HepG2 (cell line): ENCODE results near the gene HNRNPUL1. TPM values are rescaled to one million over a fixed set of nuclear protein-coding genes. Genes with fewer than 3 reads are reported as not detected.

ENCODE experiments used
- ATAC-seq: fragments of 200-7000 bp; cut with Tn5 transposase; 3 replicates; pipeline ENCODE4 v1.9.1; 2020; ENCODE audit warnings: mild to moderate bottlenecking, moderate library complexity
- Bru-seq: library from RNA; stranded (reverse); fragments of 400-500 nt; gene quantifications from one replicate; lab custom pipeline; 2021; lab: Mats Ljungman, UMichigan
- BruChase-seq, 2 experiments: library from RNA; stranded (reverse); fragments of 400-500 nt; gene quantifications; one replicate each; lab custom pipeline; 2021; lab: Mats Ljungman, UMichigan
- BruUV-seq: library from RNA; stranded (reverse); fragments of 400-500 nt; replicated peaks from 2 replicates; lab custom pipeline; 2021; lab: Mats Ljungman, UMichigan
- CTCF ChIA-PET: fragments of 300-600 bp; formaldehyde crosslinking; extraction: SDS; loops from one replicate; lab custom pipeline; 2021; ENCODE audit warnings: low total read pairs, inconsistent platforms, low intra/inter-chr PET ratio; lab: Yijun Ruan, JAX
- POLR2A ChIA-PET: fragments of 350-600 bp; sonication (Branson Sonifier 250); formaldehyde crosslinking; loops from one replicate; lab custom pipeline; 2020; ENCODE audit warnings: antibody characterized with exemption, inconsistent platforms; lab: Yijun Ruan, JAX
- DNase-seq: peaks from one replicate; pipeline ENCODE4 v3.0.0-alpha.2; 2015; ENCODE audit warnings: low spot score
- FAIRE-seq: peaks from 3 replicates; lab custom pipeline; 2011; peaks lifted over from hg19 to GRCh38; lab: Jason Lieb, UNC
- H2AFZ ChIP-seq: one replicate; pipeline ENCODE4 v1.6.1; 2011; ENCODE audit warnings: low read length, inconsistent platforms
- H3K27ac ChIP-seq: fragments of 300-600 bp; 3 replicates; pipeline ENCODE4 v1.8.0; 2011; ENCODE audit warnings: mixed run types, mild to moderate bottlenecking, mixed read lengths, low read length, inconsistent platforms; ENCODE audit not compliant: insufficient read depth; ENCODE audit errors: extremely low read length
- H3K27me3 ChIP-seq, 2 experiments: fragments of 200-600 bp in 1 of 2; 2 replicates in 1 of 2; 3 replicates in 1 of 2; pipeline versions ENCODE4 v1.6.0 to v1.8.0; 2011; ENCODE audit warnings: low read length in 2 of 2, mild to moderate bottlenecking in 2 of 2, moderate library complexity in 2 of 2, inconsistent platforms in 1 of 2; ENCODE audit not compliant: insufficient read depth in 2 of 2, control insufficient read depth in 1 of 2
- H3K36me3 ChIP-seq, 2 experiments: fragments of 200-600 bp in 1 of 2; replicated peaks in 1 of 2; 2 replicates in 1 of 2; 3 replicates in 1 of 2; pipeline versions ENCODE4 v1.5.1 to v1.8.0; 2011; ENCODE audit warnings: low read length in 2 of 2, inconsistent platforms in 1 of 2; ENCODE audit not compliant: insufficient read depth in 2 of 2, control insufficient read depth in 1 of 2
- H3K4me1 ChIP-seq: 2 replicates; pipeline ENCODE4 v1.5.1; 2012; ENCODE audit warnings: low read length, inconsistent platforms; ENCODE audit not compliant: insufficient read depth
- H3K4me2 ChIP-seq: 2 replicates; pipeline ENCODE4 v1.6.0; 2011; ENCODE audit warnings: low read depth, low read length, inconsistent platforms
- H3K4me3 ChIP-seq, 3 experiments: fragments of 200-600 bp in 1 of 3; sonication (generic), shearing (Covaris generic) in 1 of 3; replicated peaks in 1 of 3; 2 replicates each; pipeline ENCODE4 v1.5.1; 2011 to 2016; ENCODE audit warnings: low read length in 3 of 3, inconsistent platforms in 2 of 3, low read depth in 2 of 3, mild to moderate bottlenecking in 2 of 3, control low read depth in 1 of 3, mixed read lengths in 1 of 3; ENCODE audit not compliant: insufficient read depth in 1 of 3
- H3K79me2 ChIP-seq: one replicate; pipeline ENCODE4 v1.6.1; 2011; ENCODE audit warnings: low read length, inconsistent platforms; ENCODE audit not compliant: insufficient read depth
- H3K9ac ChIP-seq: 2 replicates; pipeline ENCODE4 v1.6.0; 2011; ENCODE audit warnings: mild to moderate bottlenecking, low read depth, low read length, inconsistent platforms; ENCODE audit not compliant: insufficient read depth
- H3K9me3 ChIP-seq: 2 replicates; pipeline ENCODE4 v1.5.1; 2012; ENCODE audit warnings: mild to moderate bottlenecking, low read length
- H4K20me1 ChIP-seq: 2 replicates; pipeline ENCODE4 v1.6.0; 2011; ENCODE audit warnings: inconsistent platforms, mild to moderate bottlenecking, low read length, moderate library complexity; ENCODE audit not compliant: insufficient read depth
- FLYWCH1 ChIP-seq: sonication (generic); formaldehyde crosslinking; IDR thresholded peaks from 2 replicates; pipeline ENCODE4 v1.8.1; 2023; ENCODE audit warnings: mild to moderate bottlenecking, missing genetic modification reagents
- GTF3A ChIP-seq: sonication (generic); formaldehyde crosslinking; conservative IDR thresholded peaks from 2 replicates; pipeline ENCODE4 v1.4.0; 2020; ENCODE audit warnings: mild to moderate bottlenecking, missing genetic modification reagents
- JARID2 ChIP-seq: sonication (generic); formaldehyde crosslinking; IDR thresholded peaks from 2 replicates; pipeline ENCODE4 v1.8.1; 2023; ENCODE audit warnings: missing genetic modification reagents, inconsistent platforms; ENCODE audit not compliant: insufficient replicate concordance
- MEF2D ChIP-seq: sonication (generic); formaldehyde crosslinking; IDR thresholded peaks from 2 replicates; pipeline ENCODE4 v1.5.1; 2020; ENCODE audit warnings: mild to moderate bottlenecking, missing genetic modification reagents
- MIER3 ChIP-seq: IDR thresholded peaks from 2 replicates; pipeline ENCODE4 v1.6.1; 2016; ENCODE audit warnings: missing compliant biosample characterization, borderline replicate concordance
- RXRA ChIP-seq: sonication (generic); formaldehyde crosslinking; IDR thresholded peaks from 2 replicates; pipeline ENCODE4 v1.5.1; 2020; ENCODE audit warnings: missing genetic modification reagents
- ZNF205 ChIP-seq: IDR thresholded peaks from 2 replicates; pipeline ENCODE4 v1.6.1; 2018; ENCODE audit warnings: missing biosample characterization, missing genetic modification reagents
- ZNF33B ChIP-seq: sonication (generic); formaldehyde crosslinking; IDR thresholded peaks from 2 replicates; pipeline ENCODE4 v1.5.1; 2020; ENCODE audit warnings: mild to moderate bottlenecking, missing genetic modification reagents
- ZNF563 ChIP-seq: sonication (generic); formaldehyde crosslinking; IDR thresholded peaks from 2 replicates; pipeline ENCODE4 v1.8.0; 2022; ENCODE audit warnings: mild to moderate bottlenecking, moderate library complexity, missing genetic modification reagents
- WGBS: methylation state at CpG from one replicate; pipeline ENCODE4 v1.1.6; 2017; ENCODE audit warnings: low lambda C conversion rate; 5-methylcytosine and 5-hydroxymethylcytosine counted together
- in situ Hi-C: cut with HindIII; loops from 2 replicates; pipeline ENCODE4 v1.10.0; 2017; ENCODE audit warnings: low pct_unique_long_range_greater_than_20kb; ENCODE audit not compliant: extremely low pct_ligation_motif_present
- intact Hi-C: fragments of 100-400 bp; cut with micrococcal nuclease; formaldehyde crosslinking; loops from one replicate; pipeline ENCODE4 v1.10.0; 2022; ENCODE audit not compliant: unreplicated experiment
- long read RNA-seq, 2 experiments: library from RNA in 1 of 2; library from polyadenylated mRNA in 1 of 2; stranded (forward) in 1 of 2; unstranded in 1 of 2; transcript quantifications; one replicate each; pipeline ENCODE4 v2.0.0, GENCODE V29; 2019 to 2022
- polyA minus RNA-seq, 3 experiments: library from RNA; depleted of rRNA, polyadenylated mRNA; stranded (reverse); fragments of >200 nt; gene quantifications; 2 replicates each; pipeline ENCODE4 v1.2.3, GENCODE V29; 2011; ENCODE audit warnings: low replicate concordance in 1 of 3
- polyA plus RNA-seq, 8 experiments: library from polyadenylated mRNA; depleted of rRNA in 3 of 8; stranded (reverse) in 7 of 8; unstranded in 1 of 8; fragments of >200 nt; fragmentation: Illumina TruSeq in 4 of 8; extraction: Trizol in 4 of 8; gene quantifications; 2 replicates each; pipeline versions ENCODE4 v1.2.1 to v1.2.3, GENCODE V29; 2011 to 2016; ENCODE audit warnings: low read depth in 4 of 8, missing spikeins in 1 of 8, mixed read lengths in 1 of 8; ENCODE audit not compliant: insufficient read depth in 1 of 8
- total RNA-seq, 5 experiments: library from RNA; depleted of rRNA; stranded (reverse); fragments of >200 nt; fragmentation: Illumina TruSeq; extraction: Trizol; gene quantifications; 2 replicates each; pipeline ENCODE4 v1.2.3, GENCODE V29; 2016; ENCODE audit warnings: low read depth in 1 of 5
- TF ChIP-seq, protein P1 (sequence below): sonication (generic); formaldehyde crosslinking; IDR thresholded peaks from 2 replicates; pipeline ENCODE4 v1.4.0; 2020; ENCODE audit warnings: missing genetic modification reagents
- TF ChIP-seq, protein P2 (sequence below): sonication (generic); formaldehyde crosslinking; IDR thresholded peaks from 2 replicates; pipeline ENCODE4 v1.4.0; 2020; ENCODE audit warnings: missing genetic modification reagents

Gene HNRNPUL1
- total RNA-seq (2016; rRNA removed; fragmentation: Illumina TruSeq; extraction: Trizol) (81.7 and 88.8 TPM in 2 replicates), polyA plus RNA-seq (2011; rRNA removed) (29.7 and 30.9 TPM in 2 replicates), polyA minus RNA-seq (2011; rRNA and poly(A)+ RNA removed; ENCODE audit: low replicate concordance) (47.6 and 50.7 TPM in 2 replicates), Bru-seq, nascent RNA (percentile 86 among the genes with signal in this experiment), BruChase-seq, experiment 1, labeled RNA remaining after a 6-hour chase (percentile 92 among the genes with signal in this experiment), BruChase-seq, experiment 2, labeled RNA remaining after a 2-hour chase (percentile 88 among the genes with signal in this experiment)
- 30.9 and 33.3 TPM in 2 replicates for total RNA-seq (2016; cell fraction: cytosol; rRNA removed; fragmentation: Illumina TruSeq; extraction: Trizol; ENCODE audit: low read depth)
- total RNA-seq (2016; cell fraction: insoluble cytoplasmic fraction; rRNA removed; fragmentation: Illumina TruSeq; extraction: Trizol) = 77.3 and 84.2 TPM in 2 replicates
- 78.7 and 78.8 TPM in 2 replicates for total RNA-seq (2016; cell fraction: membrane; rRNA removed; fragmentation: Illumina TruSeq; extraction: Trizol)
- total RNA-seq (2016; cell fraction: nucleus; rRNA removed; fragmentation: Illumina TruSeq; extraction: Trizol) = 62.2 and 71.6 TPM in 2 replicates
- 16.7 and 21.1 TPM in 2 replicates for polyA plus RNA-seq (2011; cell fraction: cytosol; rRNA removed)
- polyA plus RNA-seq (2011; cell fraction: nucleus; rRNA removed) = 36.0 and 41.1 TPM in 2 replicates
- polyA plus RNA-seq (2012) = 62.3 and 78.5 TPM in 2 replicates
- polyA plus RNA-seq (2016; cell fraction: cytosol; fragmentation: Illumina TruSeq; extraction: Trizol; ENCODE audit: low read depth) = 43.7 and 48.0 TPM in 2 replicates
- polyA plus RNA-seq (2016; cell fraction: insoluble cytoplasmic fraction; fragmentation: Illumina TruSeq; extraction: Trizol; ENCODE audit: low read depth) = 126 and 151 TPM in 2 replicates
- 99.0 and 109 TPM in 2 replicates for polyA plus RNA-seq (2016; cell fraction: membrane; fragmentation: Illumina TruSeq; extraction: Trizol; ENCODE audit: low read depth)
- 102 and 113 TPM in 2 replicates for polyA plus RNA-seq (2016; cell fraction: nucleus; fragmentation: Illumina TruSeq; extraction: Trizol; ENCODE audit: insufficient read depth, low read depth)
- polyA minus RNA-seq (2011; cell fraction: cytosol; rRNA and poly(A)+ RNA removed) = 23.6 and 33.9 TPM in 2 replicates
- 61.9 and 71.0 TPM in 2 replicates for polyA minus RNA-seq (2011; cell fraction: nucleus; rRNA and poly(A)+ RNA removed)
- long read RNA-seq, experiment 1, partial matches to known transcripts = 19 of 26 reads
- long read RNA-seq, experiment 1, other reads (novel, unspliced or antisense) = 5 of 26 reads
- long read RNA-seq, experiment 2, transcript HNRNPUL1-204 (15 exons, 3,555 nt) = major isoform, 34 of 171 reads
- long read RNA-seq, experiment 2, partial matches to known transcripts = 101 of 171 reads
- long read RNA-seq, experiment 2, other reads (novel, unspliced or antisense) = 29 of 171 reads

DNA sequence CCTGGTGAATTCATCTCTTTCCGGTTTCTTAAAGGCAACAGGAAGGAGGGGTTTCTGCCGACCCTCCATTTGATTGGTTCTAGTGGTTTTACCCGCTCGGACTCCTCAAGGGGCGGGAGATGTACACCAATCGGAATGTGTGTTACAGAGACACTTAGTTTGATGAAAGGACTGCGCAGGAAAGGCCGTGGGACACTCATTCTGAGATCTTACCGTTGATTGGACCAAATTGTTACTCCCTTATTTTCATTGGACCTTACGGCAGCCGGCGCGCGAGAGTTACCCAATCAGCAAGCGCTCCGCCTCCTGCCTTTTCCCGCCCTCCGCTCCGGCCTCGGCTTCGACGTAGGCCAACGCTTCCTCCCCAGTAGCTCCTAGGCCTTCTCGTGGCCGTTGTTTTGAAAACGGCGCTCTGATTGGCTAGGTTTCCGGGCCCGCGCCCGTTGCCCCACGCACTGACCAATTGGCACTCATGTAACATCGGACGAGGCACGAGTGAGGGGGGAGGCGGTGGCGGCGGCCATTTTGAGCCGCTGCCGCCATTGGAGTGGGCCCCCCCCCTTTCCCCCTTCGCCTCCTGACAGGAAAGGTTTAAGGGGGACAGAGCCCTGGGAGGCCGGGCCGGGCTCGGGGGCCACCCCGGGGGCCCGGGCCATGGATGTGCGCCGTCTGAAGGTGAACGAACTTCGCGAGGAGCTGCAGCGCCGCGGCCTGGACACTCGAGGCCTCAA is at the start of gene HNRNPUL1:
TSS of gene HNRNPUL1 (plus strand) at position 523 of the 731 bp plus-strand sequence. CDS start at position 655, 132 bp downstream.
- in situ Hi-C loops (loop anchor here (5.0 kb wide), 2 partner anchors 37 to 62 kb away; no protein-coding TSS in a partner anchor), intact Hi-C loops (loop anchor here (2.0 kb wide), 1 partner anchor 45 kb away; no protein-coding TSS in a partner anchor)
- Histone ChIP-seq H2AFZ (no peak within 1 kb of the TSS), H3K9me3 (no peaks in the 10 kb centered on the region), H3K4me1 (peaks cover 28% of the 10 kb centered on the region), H4K20me1 (no peaks in the 10 kb centered on the region), H3K36me3 (peaks cover 2 to 16% of the 10 kb centered on the region in 2 experiments), H3K4me3 (peak within 1 kb of the TSS; percentile 73 to 93 (median 90)), H3K27me3 (no peaks in the 10 kb centered on the region; a peak in 1 of 5 replicates), H3K4me2 (peak within 1 kb of the TSS; percentile 96), H3K9ac (peak within 1 kb of the TSS; percentile 100), H3K27ac (peak within 1 kb of the TSS; percentile 97), H3K79me2 (peaks cover 44% of the 10 kb centered on the region)
- WGBS = 3% methylated on average over 28 of the region's 55 CpGs
- no TSS peak for BruUV-seq
- ChIA-PET CTCF (interaction anchor here (3.8 kb wide), 1 partner anchor 60 kb away, joined by 55 read pairs; no protein-coding TSS in a partner anchor), POLR2A (interaction anchor here (0.6 to 4.5 kb wide), 23 partner anchors 9 to 802 kb away, joined by 3 to 104 read pairs (median 9); partner anchors contain the start of genes B9D2, CCDC97, CYP2S1 and DMAC2)
- FAIRE-seq (peak; percentile 100), DNase-seq (peak; percentile 100), ATAC-seq (peak; percentile 64)
- TF ChIP-seq FLYWCH1 (CRISPR knock-in tag) = no peak
- peak; percentile 32; the same call in 1 of the 2 replicates for TF ChIP-seq MEF2D (CRISPR knock-in tag)
- no peak for TF ChIP-seq GTF3A
- 0 out of 2 replicates have a peak, but pooled peaks have one; percentile 65 for TF ChIP-seq ZNF33B (CRISPR knock-in tag)
- TF ChIP-seq, protein P1, sequence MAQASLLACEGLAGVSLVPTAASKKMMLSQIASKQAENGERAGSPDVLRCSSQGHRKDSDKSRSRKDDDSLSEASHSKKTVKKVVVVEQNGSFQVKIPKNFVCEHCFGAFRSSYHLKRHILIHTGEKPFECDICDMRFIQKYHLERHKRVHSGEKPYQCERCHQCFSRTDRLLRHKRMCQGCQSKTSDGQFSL (CRISPR knock-in tag) = peak; percentile 99
- TF ChIP-seq, protein P2, sequence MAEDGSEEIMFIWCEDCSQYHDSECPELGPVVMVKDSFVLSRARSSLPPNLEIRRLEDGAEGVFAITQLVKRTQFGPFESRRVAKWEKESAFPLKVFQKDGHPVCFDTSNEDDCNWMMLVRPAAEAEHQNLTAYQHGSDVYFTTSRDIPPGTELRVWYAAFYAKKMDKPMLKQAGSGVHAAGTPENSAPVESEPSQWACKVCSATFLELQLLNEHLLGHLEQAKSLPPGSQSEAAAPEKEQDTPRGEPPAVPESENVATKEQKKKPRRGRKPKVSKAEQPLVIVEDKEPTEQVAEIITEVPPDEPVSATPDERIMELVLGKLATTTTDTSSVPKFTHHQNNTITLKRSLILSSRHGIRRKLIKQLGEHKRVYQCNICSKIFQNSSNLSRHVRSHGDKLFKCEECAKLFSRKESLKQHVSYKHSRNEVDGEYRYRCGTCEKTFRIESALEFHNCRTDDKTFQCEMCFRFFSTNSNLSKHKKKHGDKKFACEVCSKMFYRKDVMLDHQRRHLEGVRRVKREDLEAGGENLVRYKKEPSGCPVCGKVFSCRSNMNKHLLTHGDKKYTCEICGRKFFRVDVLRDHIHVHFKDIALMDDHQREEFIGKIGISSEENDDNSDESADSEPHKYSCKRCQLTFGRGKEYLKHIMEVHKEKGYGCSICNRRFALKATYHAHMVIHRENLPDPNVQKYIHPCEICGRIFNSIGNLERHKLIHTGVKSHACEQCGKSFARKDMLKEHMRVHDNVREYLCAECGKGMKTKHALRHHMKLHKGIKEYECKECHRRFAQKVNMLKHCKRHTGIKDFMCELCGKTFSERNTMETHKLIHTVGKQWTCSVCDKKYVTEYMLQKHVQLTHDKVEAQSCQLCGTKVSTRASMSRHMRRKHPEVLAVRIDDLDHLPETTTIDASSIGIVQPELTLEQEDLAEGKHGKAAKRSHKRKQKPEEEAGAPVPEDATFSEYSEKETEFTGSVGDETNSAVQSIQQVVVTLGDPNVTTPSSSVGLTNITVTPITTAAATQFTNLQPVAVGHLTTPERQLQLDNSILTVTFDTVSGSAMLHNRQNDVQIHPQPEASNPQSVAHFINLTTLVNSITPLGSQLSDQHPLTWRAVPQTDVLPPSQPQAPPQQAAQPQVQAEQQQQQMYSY = no peak
- TF ChIP-seq ZNF563 = peak; percentile 93; the same call in 1 of the 2 replicates
- peak; percentile 71; the same call in 1 of the 2 replicates for TF ChIP-seq RXRA (CRISPR knock-in tag)
- TF ChIP-seq JARID2 (CRISPR knock-in tag) = no peak
- peak; percentile 56; the same call in 1 of the 2 replicates for TF ChIP-seq ZNF205 (CRISPR knock-in tag)
- peak; percentile 49; the same call in 1 of the 2 replicates for TF ChIP-seq MIER3 (CRISPR knock-in tag)
